ENCODE measurements around the gene DPY19L3. TPM values are rescaled to one million over a fixed set of nuclear protein-coding genes. Genes with fewer than 3 reads are reported as not detected.

Gene DPY19L3
- total RNA-seq, 4 donors from 2014 or later: 2.3 to 9.9 (median 7.5) TPM

- no peak overlapping the region for H3K27ac ChIP-seq
- peaks cover 0 to 54% of the 10 kb centered on the region in 2 donors for H3K36me3 ChIP-seq
- H3K4me1 ChIP-seq: peaks cover 8 to 19% of the 10 kb centered on the region in 2 donors
- intact Hi-C loops (cut with DNase I; ENCODE audit: low total_unique reads): no loop called here
- no peak for DNase-seq
- no peaks in the 10 kb centered on the region for H3K27me3 ChIP-seq
- TF ChIP-seq CTCF (IDR thresholded peaks at IDR 0.05 in 4 of 5, conservative IDR thresholded peaks at IDR 0.05 in 1 of 5) (no peak), POLR2A (IDR thresholded peaks at IDR 0.05) (no peak)
- no peaks in the 10 kb centered on the region for H3K9me3 ChIP-seq
- no peak for ATAC-seq
- in situ Hi-C loops (cut with MboI; ENCODE audit: low sequenced_read_pairs in 4 of 4): loop anchor here in 1 of 4 donors (25.0 kb wide), 1 partner anchor 326 kb away; the partner anchor contains the start of genes ANKRD27, NUDT19 and RGS9BP
- no peak overlapping the region for H3K4me3 ChIP-seq
Observed at GRCh38 chr19:32361574-32362317, 43.8 kb upstream of the DPY19L3 start.

GRCh38 chr19:32362318-32362691 lies 43.3 kb upstream of the DPY19L3 start:
- ATAC-seq (no peak), DNase-seq (no peak)
- Histone ChIP-seq H3K27me3 (no peaks in the 10 kb centered on the region), H3K36me3 (peaks cover 0 to 48% of the 10 kb centered on the region in 2 donors), H3K4me1 (peaks cover 8 to 25% of the 10 kb centered on the region in 2 donors), H3K9me3 (no peaks in the 10 kb centered on the region), H3K4me3 (no peak overlapping the region), H3K27ac (no peak overlapping the region)
- TF ChIP-seq CTCF (IDR thresholded peaks at IDR 0.05 in 4 of 5, conservative IDR thresholded peaks at IDR 0.05 in 1 of 5) (no peak), POLR2A (IDR thresholded peaks at IDR 0.05) (no peak)
- in situ Hi-C loops (cut with MboI; ENCODE audit: low sequenced_read_pairs in 4 of 4): loop anchor here in 1 of 4 donors (25.0 kb wide), 1 partner anchor 325 kb away; the partner anchor contains the start of genes ANKRD27, NUDT19 and RGS9BP
- intact Hi-C loops (cut with DNase I; ENCODE audit: low total_unique reads): no loop called here

GRCh38 chr19:32363175-32363574 lies 42.4 kb upstream of the DPY19L3 start:
- Histone ChIP-seq H3K27me3 (no peaks in the 10 kb centered on the region), H3K4me3 (no peak overlapping the region), H3K9me3 (no peaks in the 10 kb centered on the region), H3K4me1 (peaks cover 11 to 29% of the 10 kb centered on the region in 2 donors), H3K36me3 (peaks cover 0 to 40% of the 10 kb centered on the region in 2 donors), H3K27ac (peak overlapping the region; percentile 51 to 76 (median 72))
- ATAC-seq (peak; percentile 53 to 75), DNase-seq (no peak)
- in situ Hi-C loops (cut with MboI; ENCODE audit: low sequenced_read_pairs in 4 of 4) (loop anchor here in 1 of 4 donors (25.0 kb wide), 1 partner anchor 324 kb away; the partner anchor contains the start of genes ANKRD27, NUDT19 and RGS9BP), intact Hi-C loops (cut with DNase I; ENCODE audit: low total_unique reads) (no loop called here)
- TF ChIP-seq POLR2A (IDR thresholded peaks at IDR 0.05): no peak
- TF ChIP-seq CTCF (IDR thresholded peaks at IDR 0.05 in 4 of 5, conservative IDR thresholded peaks at IDR 0.05 in 1 of 5): no peak

- TF ChIP-seq POLR2A (IDR thresholded peaks at IDR 0.05): no peak
- no peak for TF ChIP-seq CTCF (IDR thresholded peaks at IDR 0.05 in 4 of 5, conservative IDR thresholded peaks at IDR 0.05 in 1 of 5)
- H3K4me3 ChIP-seq: no peak overlapping the region
- no peaks in the 10 kb centered on the region for H3K27me3 ChIP-seq
- ATAC-seq (peak; percentile 8 to 25), DNase-seq (no peak)
- H3K4me1 ChIP-seq: peaks cover 11 to 29% of the 10 kb centered on the region in 2 donors
- peak overlapping the region; percentile 51 to 76 (median 72) for H3K27ac ChIP-seq
- H3K9me3 ChIP-seq: no peaks in the 10 kb centered on the region
- intact Hi-C loops (cut with DNase I; ENCODE audit: low total_unique reads): no loop called here
- in situ Hi-C loops (cut with MboI; ENCODE audit: low sequenced_read_pairs in 4 of 4): loop anchor here in 1 of 4 donors (25.0 kb wide), 1 partner anchor 324 kb away; the partner anchor contains the start of genes ANKRD27, NUDT19 and RGS9BP
- peaks cover 0 to 35% of the 10 kb centered on the region in 2 donors for H3K36me3 ChIP-seq
Observed at GRCh38 chr19:32363632-32364031, 41.9 kb upstream of the DPY19L3 start.
